ENCODE results near the gene RGS12. TPM values are rescaled to one million over a fixed set of nuclear protein-coding genes. Genes with fewer than 3 reads are reported as not detected.

The RGS12 gene
- total RNA-seq, 4 donors from 2014 or later: 3.5 to 63.8 (median 40.1) TPM

DNA sequence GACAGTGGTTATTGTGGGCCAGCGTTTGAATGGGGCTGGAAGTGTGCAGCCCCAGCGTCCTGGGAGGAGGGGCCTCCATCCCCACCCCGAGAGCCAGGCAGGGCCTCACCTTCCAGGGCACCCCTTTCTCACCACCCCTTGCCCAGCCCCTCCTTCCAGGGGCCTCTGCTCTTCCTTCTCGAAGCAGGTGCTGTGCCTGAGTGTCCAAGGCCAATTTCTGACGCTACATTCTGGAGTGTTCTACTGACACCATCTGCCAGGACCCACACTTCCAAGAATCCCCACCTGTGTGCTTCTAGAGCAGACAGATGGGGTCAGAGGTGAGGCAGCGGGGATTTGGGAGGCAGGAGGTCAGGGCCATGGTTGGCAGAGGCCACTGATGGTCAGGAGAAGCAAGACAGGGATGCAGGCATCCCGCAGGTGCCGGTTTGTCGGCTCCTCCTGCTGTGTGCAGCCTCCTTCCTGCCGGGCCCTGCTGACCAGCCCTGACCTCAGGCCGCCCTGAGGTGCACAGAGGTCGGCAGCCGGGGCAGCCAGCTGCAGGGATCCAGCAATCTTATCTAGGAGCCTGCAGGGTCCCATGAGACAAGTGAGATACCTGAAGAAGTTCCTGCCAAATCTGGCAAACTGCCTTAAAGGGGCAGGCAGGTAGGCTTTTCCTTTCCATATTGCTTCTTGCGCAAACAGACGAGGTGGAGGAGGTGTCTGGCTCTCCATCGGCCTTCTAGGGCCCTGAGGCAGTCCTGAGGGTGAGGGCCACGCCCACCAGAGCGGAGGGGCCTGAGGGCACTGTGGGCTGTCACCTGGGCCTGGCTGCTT lies 25.0 kb upstream of the RGS12 start:
- intact Hi-C loops (cut with DNase I; ENCODE audit: low total_unique reads): no loop called here
- no peaks in the 10 kb centered on the region for H3K27me3 ChIP-seq
- TF ChIP-seq, protein P1, sequence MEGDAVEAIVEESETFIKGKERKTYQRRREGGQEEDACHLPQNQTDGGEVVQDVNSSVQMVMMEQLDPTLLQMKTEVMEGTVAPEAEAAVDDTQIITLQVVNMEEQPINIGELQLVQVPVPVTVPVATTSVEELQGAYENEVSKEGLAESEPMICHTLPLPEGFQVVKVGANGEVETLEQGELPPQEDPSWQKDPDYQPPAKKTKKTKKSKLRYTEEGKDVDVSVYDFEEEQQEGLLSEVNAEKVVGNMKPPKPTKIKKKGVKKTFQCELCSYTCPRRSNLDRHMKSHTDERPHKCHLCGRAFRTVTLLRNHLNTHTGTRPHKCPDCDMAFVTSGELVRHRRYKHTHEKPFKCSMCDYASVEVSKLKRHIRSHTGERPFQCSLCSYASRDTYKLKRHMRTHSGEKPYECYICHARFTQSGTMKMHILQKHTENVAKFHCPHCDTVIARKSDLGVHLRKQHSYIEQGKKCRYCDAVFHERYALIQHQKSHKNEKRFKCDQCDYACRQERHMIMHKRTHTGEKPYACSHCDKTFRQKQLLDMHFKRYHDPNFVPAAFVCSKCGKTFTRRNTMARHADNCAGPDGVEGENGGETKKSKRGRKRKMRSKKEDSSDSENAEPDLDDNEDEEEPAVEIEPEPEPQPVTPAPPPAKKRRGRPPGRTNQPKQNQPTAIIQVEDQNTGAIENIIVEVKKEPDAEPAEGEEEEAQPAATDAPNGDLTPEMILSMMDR (IDR thresholded peaks at IDR 0.05): no peak
- TF ChIP-seq POLR2A (IDR thresholded peaks at IDR 0.05): no peak
- H3K27ac ChIP-seq: no peak overlapping the region
- no peak for DNase-seq
- H3K9me3 ChIP-seq: no peaks in the 10 kb centered on the region
- no peaks in the 10 kb centered on the region for H3K36me3 ChIP-seq
- H3K4me3 ChIP-seq: no peak overlapping the region
- no peaks in the 10 kb centered on the region for H3K4me1 ChIP-seq

DNA sequence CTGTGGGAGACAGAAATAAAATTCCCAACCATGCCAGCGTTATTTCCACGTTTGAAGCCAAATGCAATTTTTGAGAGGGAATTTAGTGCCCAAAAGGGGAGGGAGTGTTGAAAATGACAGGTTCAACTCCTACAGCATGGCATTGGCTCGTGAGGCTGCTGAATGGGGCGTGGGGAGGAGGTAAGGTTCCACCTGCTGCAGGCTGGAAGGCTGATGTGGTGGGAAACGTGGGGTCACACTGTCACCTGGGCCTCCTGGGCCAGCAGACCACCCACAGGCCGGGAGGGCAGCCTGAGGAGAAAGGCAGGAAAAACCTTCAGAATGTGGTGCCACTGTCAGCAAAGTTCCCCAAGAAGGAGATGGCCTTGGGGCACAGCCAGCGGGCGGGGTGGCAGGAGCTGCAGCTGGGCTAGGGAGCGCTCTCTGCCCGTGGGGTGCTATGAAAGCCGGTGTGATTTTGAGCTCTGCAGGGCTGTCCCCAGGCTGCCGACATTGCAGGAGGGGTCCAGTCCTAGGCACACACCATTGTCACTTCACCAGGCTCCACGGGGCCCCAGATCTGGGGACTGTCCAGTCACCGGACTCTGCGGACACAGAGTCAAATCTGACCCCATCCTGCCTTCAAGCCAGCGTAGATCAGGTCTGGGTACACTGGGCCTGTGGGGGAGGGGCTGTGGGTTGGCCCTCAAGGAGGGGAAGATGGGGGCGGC lies 24.3 kb upstream of the RGS12 start:
- Histone ChIP-seq H3K9me3 (no peaks in the 10 kb centered on the region), H3K4me1 (no peaks in the 10 kb centered on the region), H3K27ac (no peak overlapping the region), H3K4me3 (no peak overlapping the region), H3K36me3 (no peaks in the 10 kb centered on the region), H3K27me3 (no peaks in the 10 kb centered on the region)
- DNase-seq: no peak
- TF ChIP-seq, protein P1 (IDR thresholded peaks at IDR 0.05): no peak
- TF ChIP-seq POLR2A (IDR thresholded peaks at IDR 0.05): no peak
- intact Hi-C loops (cut with DNase I; ENCODE audit: low total_unique reads): no loop called here

DNA sequence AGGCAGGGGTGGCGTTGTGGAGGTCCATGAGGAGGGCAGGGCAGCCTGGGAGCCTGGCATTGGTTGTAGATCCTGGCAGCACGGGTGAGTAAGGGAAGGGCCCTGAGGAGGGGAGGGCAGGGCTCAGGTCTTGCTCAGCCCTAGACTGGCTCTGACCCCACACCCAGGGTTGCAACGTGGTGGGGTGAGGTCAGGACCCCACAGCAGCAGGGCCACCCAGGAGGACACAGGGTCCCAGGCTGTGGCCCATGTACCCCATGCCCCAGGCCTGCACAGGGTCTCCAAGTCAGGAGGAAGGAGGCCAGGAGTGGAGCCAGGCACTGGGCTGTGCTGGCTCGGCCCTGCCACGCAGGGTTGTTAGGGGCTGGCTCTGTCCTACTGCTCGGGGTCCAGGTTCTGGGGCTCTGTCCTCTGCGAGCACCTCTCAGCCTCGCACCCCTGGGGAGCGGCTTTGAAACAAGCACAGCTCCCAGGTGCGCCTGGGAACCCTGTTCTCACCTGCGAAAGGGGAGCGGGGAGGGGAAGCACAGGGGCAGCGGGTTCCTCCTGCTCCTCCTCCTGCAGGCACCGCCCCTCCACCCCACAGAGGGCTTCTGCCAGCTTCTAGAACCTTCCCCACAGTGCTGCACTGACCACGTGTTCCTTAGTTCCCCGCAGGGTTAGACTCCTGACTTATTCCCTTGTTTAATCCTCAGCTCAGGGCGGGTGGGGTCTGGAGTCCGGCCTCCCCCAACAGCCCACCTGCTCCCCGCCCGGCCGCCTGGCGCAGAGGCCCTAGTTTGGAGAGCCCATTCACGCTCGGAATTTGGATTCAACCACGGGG lies 23.5 kb upstream of the RGS12 start:
- H3K27me3 ChIP-seq: no peaks in the 10 kb centered on the region
- no peaks in the 10 kb centered on the region for H3K36me3 ChIP-seq
- H3K27ac ChIP-seq: no peak overlapping the region
- no peak for DNase-seq
- no peaks in the 10 kb centered on the region for H3K4me1 ChIP-seq
- TF ChIP-seq, protein P1 (IDR thresholded peaks at IDR 0.05): no peak
- no peak for TF ChIP-seq POLR2A (IDR thresholded peaks at IDR 0.05)
- no peaks in the 10 kb centered on the region for H3K9me3 ChIP-seq
- no peak overlapping the region for H3K4me3 ChIP-seq
- intact Hi-C loops (cut with DNase I; ENCODE audit: low total_unique reads): no loop called here

DNA sequence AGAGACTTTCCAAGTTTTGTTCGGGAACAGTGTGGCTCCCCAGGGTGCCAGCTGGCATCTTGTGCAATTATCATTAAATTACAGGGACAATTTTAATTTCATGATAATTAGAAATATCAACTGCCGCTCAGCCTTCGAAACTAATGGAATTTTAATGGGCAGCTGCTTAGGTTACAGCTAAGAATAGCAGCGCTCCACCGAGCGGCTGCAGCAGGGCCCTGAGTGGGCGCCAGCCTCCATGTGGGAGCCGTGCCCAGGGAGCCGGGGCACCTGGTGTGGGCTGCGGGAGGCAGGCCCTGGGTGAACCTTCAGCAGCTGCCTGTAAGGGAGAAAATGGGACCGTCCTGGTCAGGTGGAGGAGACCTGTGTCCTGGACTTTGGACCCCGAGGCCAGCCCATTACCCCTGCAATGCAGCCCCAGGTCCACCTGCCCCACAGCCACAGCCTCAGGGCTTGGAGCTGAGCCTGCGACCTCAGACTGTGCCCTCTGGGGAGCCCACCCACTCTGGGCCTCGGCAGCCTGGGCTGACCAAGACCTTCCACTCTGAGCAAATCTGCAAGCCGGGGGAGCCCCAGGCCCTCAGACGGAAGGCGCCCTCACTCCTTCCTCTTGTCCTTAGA lies 22.7 kb upstream of the RGS12 start:
- H3K27ac ChIP-seq: no peak overlapping the region
- no peak overlapping the region for H3K4me3 ChIP-seq
- no peaks in the 10 kb centered on the region for H3K9me3 ChIP-seq
- TF ChIP-seq, protein P1 (IDR thresholded peaks at IDR 0.05): no peak
- no peak for TF ChIP-seq POLR2A (IDR thresholded peaks at IDR 0.05)
- H3K36me3 ChIP-seq: no peaks in the 10 kb centered on the region
- H3K27me3 ChIP-seq: no peaks in the 10 kb centered on the region
- no peaks in the 10 kb centered on the region for H3K4me1 ChIP-seq
- intact Hi-C loops (cut with DNase I; ENCODE audit: low total_unique reads): no loop called here
- no peak for DNase-seq
